ENCODE measurements around the gene ZBTB39.
"Not testable (repeated sequence)": the region's sequence is repeated elsewhere in the genome, so short reads cannot be mapped to it uniquely, and the experiment has no call there.

The ZBTB39 gene

GRCh38 chr12:56998981-56999380 lies 7.4 kb downstream of the ZBTB39 start:
- DNase-seq = no peak

- DNase-seq = no peak
These were observed 8.0 kb downstream of the ZBTB39 start for GRCh38 chr12:56998316-56998715.

- DNase-seq = no peak
These were observed 9.4 kb downstream of the ZBTB39 start for GRCh38 chr12:56996793-56997545.

GRCh38 chr12:56995930-56996496 lies 10.3 kb downstream of the ZBTB39 start:
- DNase-seq = no peak

GRCh38 chr12:56995201-56995929 lies 11.0 kb downstream of the ZBTB39 start:
- no peak for DNase-seq

GRCh38 chr12:56994231-56994746 lies 12.1 kb downstream of the ZBTB39 start:
- no peak for DNase-seq

GRCh38 chr12:56993346-56993745 lies 13.0 kb downstream of the ZBTB39 start:
- no peak for DNase-seq

GRCh38 chr12:56991319-56992246 lies 14.8 kb downstream of the ZBTB39 start:
- DNase-seq = no peak

- DNase-seq = no peak
These were observed 15.6 kb downstream of the ZBTB39 start for GRCh38 chr12:56990648-56991318.

GRCh38 chr12:56989861-56990610 lies 16.3 kb downstream of the ZBTB39 start:
- no peak for DNase-seq

GRCh38 chr12:56988207-56988739 lies 18.1 kb downstream of the ZBTB39 start:
- DNase-seq = no peak

GRCh38 chr12:56987551-56988053 lies 18.7 kb downstream of the ZBTB39 start:
- DNase-seq = peak; percentile 55 to 86

GRCh38 chr12:56987011-56987410 lies 19.3 kb downstream of the ZBTB39 start:
- no peak for DNase-seq

GRCh38 chr12:56985714-56986113 lies 20.6 kb downstream of the ZBTB39 start:
- not testable (repeated sequence) for DNase-seq

GRCh38 chr12:56983386-56983785 lies 23.0 kb downstream of the ZBTB39 start:
- DNase-seq = no peak

GRCh38 chr12:56982578-56983236 lies 23.6 kb downstream of the ZBTB39 start:
- not testable (repeated sequence) for DNase-seq

- no peak for DNase-seq
These were observed 25.3 kb downstream of the ZBTB39 start for GRCh38 chr12:56980941-56981530.

- DNase-seq = no peak
These were observed 26.1 kb downstream of the ZBTB39 start for GRCh38 chr12:56980268-56980667.

- DNase-seq = no peak
These were observed 26.7 kb downstream of the ZBTB39 start for GRCh38 chr12:56979628-56980027.
